Adipocyte (in vitro differentiated cells): ENCODE measurements around the gene OR5V1.
"Not testable (repeated sequence)": the region's sequence is repeated elsewhere in the genome, so short reads cannot be mapped to it uniquely, and the experiment has no call there.

ENCODE experiments used
- DNase-seq: peaks from one replicate; pipeline ENCODE4 v3.0.0-alpha.2; 2015; ENCODE audit warnings: low read depth
- H3K27me3 ChIP-seq: replicated peaks from 2 replicates; pipeline ENCODE4 v1.7.0; 2013; ENCODE audit warnings: mild to moderate bottlenecking, low read length, moderate library complexity; ENCODE audit not compliant: control insufficient read depth, insufficient read depth
- H3K36me3 ChIP-seq: 2 replicates; pipeline ENCODE4 v1.7.0; 2013; ENCODE audit warnings: low read length, mild to moderate bottlenecking, moderate library complexity; ENCODE audit not compliant: control insufficient read depth, insufficient read depth, severe bottlenecking
- H3K4me1 ChIP-seq: 2 replicates; pipeline ENCODE4 v1.7.0; 2013; ENCODE audit warnings: mild to moderate bottlenecking, low read length, moderate library complexity; ENCODE audit not compliant: control insufficient read depth, insufficient read depth
- H3K4me3 ChIP-seq: 2 replicates; pipeline ENCODE4 v1.7.0; 2013; ENCODE audit warnings: mild to moderate bottlenecking, low read length, moderate library complexity
- H3K9ac ChIP-seq: 2 replicates; pipeline ENCODE4 v1.7.0; 2013; ENCODE audit warnings: mild to moderate bottlenecking, low read length, moderate library complexity
- H3K9me3 ChIP-seq: 2 replicates; pipeline ENCODE4 v1.7.0; 2013; ENCODE audit warnings: mild to moderate bottlenecking, low read length, moderate library complexity; ENCODE audit not compliant: control insufficient read depth

Gene OR5V1

GRCh38 chr6:29368765-29369164 is at the start of gene OR5V1:
Gene OR5V1, minus strand, starts transcription at chr6:29368865. Its CDS starts 12,670 bp downstream, at chr6:29356195.
- Histone ChIP-seq H3K4me3 (no peak within 1 kb of the TSS), H3K27me3 (no peaks in the 10 kb centered on the region), H3K4me1 (no peaks in the 10 kb centered on the region), H3K9me3 (peaks cover 6% of the 10 kb centered on the region), H3K36me3 (no peaks in the 10 kb centered on the region), H3K9ac (no peak within 1 kb of the TSS)
- no peak for DNase-seq

- H3K9ac ChIP-seq: no peak within 1 kb of the TSS
- no peaks in the 10 kb centered on the region for H3K4me1 ChIP-seq
- H3K36me3 ChIP-seq: no peaks in the 10 kb centered on the region
- no peaks in the 10 kb centered on the region for H3K9me3 ChIP-seq
- H3K4me3 ChIP-seq: no peak within 1 kb of the TSS
- DNase-seq: peak; percentile 40
- H3K27me3 ChIP-seq: no peaks in the 10 kb centered on the region
Observed at GRCh38 chr6:29414588-29414987, 45.9 kb upstream of the OR5V1 start, which contains the start of gene OR12D1. Gene OR12D1, plus strand, starts transcription at chr6:29414928.

GRCh38 chr6:29403801-29404200 is 35.1 kb upstream of the OR5V1 start:
- H3K9me3 ChIP-seq: no peaks in the 10 kb centered on the region
- H3K27me3 ChIP-seq: no peaks in the 10 kb centered on the region

GRCh38 chr6:29399525-29399924 is 30.9 kb upstream of the OR5V1 start:
- H3K9me3 ChIP-seq: no peaks in the 10 kb centered on the region
- no peaks in the 10 kb centered on the region for H3K4me1 ChIP-seq
- H3K36me3 ChIP-seq: no peaks in the 10 kb centered on the region
- H3K4me3 ChIP-seq: no peak overlapping the region
- H3K27me3 ChIP-seq: no peaks in the 10 kb centered on the region
- DNase-seq: no peak
- H3K9ac ChIP-seq: no peak overlapping the region

More at GRCh38 chr6:29403801-29404200, 35.1 kb upstream of the OR5V1 start:
- Histone ChIP-seq H3K36me3 (no peaks in the 10 kb centered on the region), H3K4me3 (no peak overlapping the region), H3K4me1 (no peaks in the 10 kb centered on the region), H3K9ac (no peak overlapping the region)
- no peak for DNase-seq

GRCh38 chr6:29395331-29395730 is 26.7 kb upstream of the OR5V1 start, which contains the start of gene OR12D2:
Gene OR12D2, plus strand, starts transcription at chr6:29395631. Its CDS starts 1,069 bp downstream, at chr6:29396700.
- no peaks in the 10 kb centered on the region for H3K36me3 ChIP-seq
- no peak for DNase-seq
- H3K9me3 ChIP-seq: no peaks in the 10 kb centered on the region
- no peak within 1 kb of the TSS for H3K4me3 ChIP-seq
- no peaks in the 10 kb centered on the region for H3K4me1 ChIP-seq
- no peaks in the 10 kb centered on the region for H3K27me3 ChIP-seq
- no peak within 1 kb of the TSS for H3K9ac ChIP-seq

GRCh38 chr6:29388533-29388932 is 19.9 kb upstream of the OR5V1 start:
- no peak for DNase-seq
- H3K27me3 ChIP-seq: no peaks in the 10 kb centered on the region
- H3K9me3 ChIP-seq: no peaks in the 10 kb centered on the region
- H3K36me3 ChIP-seq: no peaks in the 10 kb centered on the region
- H3K4me1 ChIP-seq: no peaks in the 10 kb centered on the region
- H3K9ac ChIP-seq: no peak overlapping the region
- H3K4me3 ChIP-seq: no peak overlapping the region

GRCh38 chr6:29376003-29376402 is 7.3 kb upstream of the OR5V1 start:
- Histone ChIP-seq H3K4me1 (no peaks in the 10 kb centered on the region), H3K4me3 (no peak overlapping the region), H3K27me3 (peaks cover 3% of the 10 kb centered on the region), H3K36me3 (no peaks in the 10 kb centered on the region), H3K9ac (no peak overlapping the region), H3K9me3 (peaks cover 6% of the 10 kb centered on the region)
- peak; percentile 39 for DNase-seq

- no peaks in the 10 kb centered on the region for H3K36me3 ChIP-seq
- H3K9me3 ChIP-seq: peaks cover 6% of the 10 kb centered on the region
- DNase-seq: no peak
Observed at GRCh38 chr6:29375191-29375590, 6.5 kb upstream of the OR5V1 start, which contains the start of gene OR12D3. Gene OR12D3, minus strand, starts transcription at chr6:29375291. Its CDS starts 4 bp downstream, at chr6:29375287.

GRCh38 chr6:29355603-29356002 is 13.1 kb downstream of the OR5V1 start:
- H3K9me3 ChIP-seq: no peaks in the 10 kb centered on the region
- no peaks in the 10 kb centered on the region for H3K27me3 ChIP-seq
- no peaks in the 10 kb centered on the region for H3K36me3 ChIP-seq
- no peak overlapping the region for H3K4me3 ChIP-seq
- no peak overlapping the region for H3K9ac ChIP-seq
- no peaks in the 10 kb centered on the region for H3K4me1 ChIP-seq
- no peak for DNase-seq

More at GRCh38 chr6:29375191-29375590, 6.5 kb upstream of the OR5V1 start, which contains the start of gene OR12D3:
- no peaks in the 10 kb centered on the region for H3K4me1 ChIP-seq
- no peak within 1 kb of the TSS for H3K9ac ChIP-seq
- no peaks in the 10 kb centered on the region for H3K27me3 ChIP-seq
- no peak within 1 kb of the TSS for H3K4me3 ChIP-seq

GRCh38 chr6:29354980-29355379 is 13.7 kb downstream of the OR5V1 start:
- no peaks in the 10 kb centered on the region for H3K9me3 ChIP-seq
- no peak overlapping the region for H3K4me3 ChIP-seq
- no peak for DNase-seq
- H3K36me3 ChIP-seq: no peaks in the 10 kb centered on the region
- no peak overlapping the region for H3K9ac ChIP-seq
- H3K4me1 ChIP-seq: no peaks in the 10 kb centered on the region
- H3K27me3 ChIP-seq: no peaks in the 10 kb centered on the region

GRCh38 chr6:29349348-29349747 is 19.3 kb downstream of the OR5V1 start:
- not testable (repeated sequence) for H3K9ac ChIP-seq

GRCh38 chr6:29345380-29345779 is 23.3 kb downstream of the OR5V1 start:
- Histone ChIP-seq H3K27me3 (no peaks in the 10 kb centered on the region), H3K9me3 (no peaks in the 10 kb centered on the region), H3K4me1 (no peaks in the 10 kb centered on the region), H3K4me3 (no peak overlapping the region), H3K9ac (no peak overlapping the region), H3K36me3 (no peaks in the 10 kb centered on the region)
- DNase-seq: no peak

More at GRCh38 chr6:29349348-29349747, 19.3 kb downstream of the OR5V1 start:
- not testable (repeated sequence) for H3K4me1 ChIP-seq, DNase-seq, H3K36me3 ChIP-seq, H3K4me3 ChIP-seq, H3K27me3 ChIP-seq, H3K9me3 ChIP-seq
